ENCODE data around the gene STT3A. TPM values are rescaled to one million over a fixed set of nuclear protein-coding genes. Genes with fewer than 3 reads are reported as not detected.

The STT3A gene
- total RNA-seq, 1 experiment from 2014 or later = 113 TPM

GRCh38 chr11:125605417-125605816 is 12.8 kb downstream of the STT3A start:
- H3K9me3 ChIP-seq (ENCODE audit: insufficient read depth, low read depth) = no peaks in the 10 kb centered on the region
- peaks cover 66% of the 10 kb centered on the region for H3K36me3 ChIP-seq (ENCODE audit: low read depth)
- 0 out of 2 replicates have a peak, but pooled peaks cover 3% of the 10 kb centered on the region for H3F3A ChIP-seq (ENCODE audit: insufficient read depth, low read depth)
- no peaks in the 10 kb centered on the region for H3K27me3 ChIP-seq (ENCODE audit: insufficient read depth, low read depth)
- intact Hi-C loops (cut with micrococcal nuclease; ENCODE audit: unreplicated experiment) = no loop called here
- H3K27ac ChIP-seq = no peak overlapping the region
- no peak overlapping the region for H2AFZ ChIP-seq
- no peak overlapping the region for H3K4me2 ChIP-seq
- ChIA-PET CTCF (no interaction called here), POLR2A (ENCODE audit: unreplicated experiment) (no interaction called here)
- H3K4me1 ChIP-seq (replicated peaks; ENCODE audit: insufficient read depth) = no peaks in the 10 kb centered on the region
- no peaks in the 10 kb centered on the region for H3K9me2 ChIP-seq (ENCODE audit: insufficient read depth)
- peaks cover 18% of the 10 kb centered on the region for H4K20me1 ChIP-seq (ENCODE audit: insufficient read depth)
- TF ChIP-seq CTCF (conservative IDR thresholded peaks at IDR 0.05) = no peak
- TF ChIP-seq EZH2 (IDR thresholded peaks at IDR 0.05; ENCODE audit: low read depth) = no peak
- BruUV-seq (replicated peaks) = no TSS peak
- no peak for DNase-seq
- no peaks in the 10 kb centered on the region for H3K79me2 ChIP-seq (ENCODE audit: low read depth)
- no peak overlapping the region for H3K4me3 ChIP-seq

- H3K9me2 ChIP-seq (ENCODE audit: insufficient read depth) = no peaks in the 10 kb centered on the region
- no peak overlapping the region for H3K4me2 ChIP-seq
- H4K20me1 ChIP-seq (ENCODE audit: insufficient read depth) = peaks cover 9% of the 10 kb centered on the region; the same call in 1 of the 2 replicates
- no peak overlapping the region for H2AFZ ChIP-seq
- no peaks in the 10 kb centered on the region for H3K4me1 ChIP-seq (replicated peaks; ENCODE audit: insufficient read depth)
- ChIA-PET POLR2A (ENCODE audit: unreplicated experiment) (no interaction called here), CTCF (no interaction called here)
- no peak overlapping the region for H3K27ac ChIP-seq
- intact Hi-C loops (cut with micrococcal nuclease; ENCODE audit: unreplicated experiment) = no loop called here
- H3K36me3 ChIP-seq (ENCODE audit: low read depth) = peaks cover 58% of the 10 kb centered on the region
- no TSS peak for BruUV-seq (replicated peaks)
- no peaks in the 10 kb centered on the region for H3K79me2 ChIP-seq (ENCODE audit: low read depth)
- peaks cover 4% of the 10 kb centered on the region for H3F3A ChIP-seq (ENCODE audit: insufficient read depth, low read depth)
- no peaks in the 10 kb centered on the region for H3K27me3 ChIP-seq (ENCODE audit: insufficient read depth, low read depth)
- TF ChIP-seq EZH2 (IDR thresholded peaks at IDR 0.05; ENCODE audit: low read depth) (no peak), CTCF (conservative IDR thresholded peaks at IDR 0.05) (no peak)
- DNase-seq = no peak
- no peak overlapping the region for H3K4me3 ChIP-seq
- no peaks in the 10 kb centered on the region for H3K9me3 ChIP-seq (ENCODE audit: insufficient read depth, low read depth)
Observed at GRCh38 chr11:125609545-125609944, 16.9 kb downstream of the STT3A start.

- intact Hi-C loops (cut with micrococcal nuclease; ENCODE audit: unreplicated experiment) = no loop called here
- H3K36me3 ChIP-seq (ENCODE audit: low read depth) = peaks cover 57% of the 10 kb centered on the region
- CTCF ChIA-PET = no interaction called here
- TF ChIP-seq CTCF (conservative IDR thresholded peaks at IDR 0.05) (no peak), EZH2 (IDR thresholded peaks at IDR 0.05; ENCODE audit: low read depth) (no peak)
- H3K27me3 ChIP-seq (ENCODE audit: insufficient read depth, low read depth) = no peaks in the 10 kb centered on the region
- BruUV-seq (replicated peaks) = no TSS peak
- no peak overlapping the region for H3K27ac ChIP-seq
- H4K20me1 ChIP-seq (ENCODE audit: insufficient read depth) = peaks cover 6% of the 10 kb centered on the region; the same call in 1 of the 2 replicates
- H3K4me1 ChIP-seq (replicated peaks; ENCODE audit: insufficient read depth) = no peaks in the 10 kb centered on the region
- H3K79me2 ChIP-seq (ENCODE audit: low read depth) = no peaks in the 10 kb centered on the region
- no peak overlapping the region for H3K4me3 ChIP-seq
- H3K9me2 ChIP-seq (ENCODE audit: insufficient read depth) = no peaks in the 10 kb centered on the region
- DNase-seq = no peak
- POLR2A ChIA-PET (ENCODE audit: unreplicated experiment) = no interaction called here
- no peak overlapping the region for H2AFZ ChIP-seq
- no peak overlapping the region for H3K4me2 ChIP-seq
- no peaks in the 10 kb centered on the region for H3K9me3 ChIP-seq (ENCODE audit: insufficient read depth, low read depth)
- H3F3A ChIP-seq (ENCODE audit: insufficient read depth, low read depth) = peaks cover 24% of the 10 kb centered on the region
Observed at GRCh38 chr11:125618383-125618782, 25.7 kb downstream of the STT3A start.
